Measurements from ENCODE around the gene MPZ.
A peak's percentile ranks its signal among the peaks of the same experiment; 100 is the strongest.

Gene MPZ

DNA sequence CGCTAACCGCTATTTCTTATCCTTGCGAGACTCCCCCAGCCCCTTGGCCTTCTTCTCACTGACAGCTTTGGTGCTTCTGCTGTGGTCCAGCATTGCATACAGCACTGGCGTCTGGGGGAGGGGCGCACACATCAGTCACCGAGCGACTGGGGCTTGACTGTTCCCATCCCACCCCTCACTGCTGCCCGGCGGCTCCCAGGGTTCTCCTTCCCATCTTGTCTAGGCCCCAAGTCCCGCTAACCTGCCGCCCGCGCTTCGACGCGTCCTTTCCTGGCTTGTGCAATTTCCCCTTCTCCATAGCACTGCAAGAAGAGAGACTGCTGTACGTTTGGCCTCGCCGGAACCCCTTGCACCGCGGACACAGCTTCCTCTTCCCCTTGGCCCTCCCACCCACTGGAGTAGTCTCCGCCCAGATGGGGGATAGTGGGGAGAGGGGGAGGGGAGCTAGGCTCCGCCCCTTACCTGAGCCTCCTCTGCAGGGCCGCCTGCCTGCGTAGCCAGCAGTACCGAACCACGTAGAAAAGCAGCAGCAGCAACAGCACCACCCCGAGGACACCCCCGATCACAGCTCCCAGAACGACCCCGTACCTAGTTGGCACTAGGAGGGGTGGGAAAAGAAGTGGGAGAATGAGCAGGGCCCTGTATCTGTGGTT lies 3.8 kb downstream of the MPZ start:
- H3K36me3 ChIP-seq (ENCODE audit: control insufficient read depth, insufficient read depth, low read length): no peaks in the 10 kb centered on the region
- TF ChIP-seq, protein P1, sequence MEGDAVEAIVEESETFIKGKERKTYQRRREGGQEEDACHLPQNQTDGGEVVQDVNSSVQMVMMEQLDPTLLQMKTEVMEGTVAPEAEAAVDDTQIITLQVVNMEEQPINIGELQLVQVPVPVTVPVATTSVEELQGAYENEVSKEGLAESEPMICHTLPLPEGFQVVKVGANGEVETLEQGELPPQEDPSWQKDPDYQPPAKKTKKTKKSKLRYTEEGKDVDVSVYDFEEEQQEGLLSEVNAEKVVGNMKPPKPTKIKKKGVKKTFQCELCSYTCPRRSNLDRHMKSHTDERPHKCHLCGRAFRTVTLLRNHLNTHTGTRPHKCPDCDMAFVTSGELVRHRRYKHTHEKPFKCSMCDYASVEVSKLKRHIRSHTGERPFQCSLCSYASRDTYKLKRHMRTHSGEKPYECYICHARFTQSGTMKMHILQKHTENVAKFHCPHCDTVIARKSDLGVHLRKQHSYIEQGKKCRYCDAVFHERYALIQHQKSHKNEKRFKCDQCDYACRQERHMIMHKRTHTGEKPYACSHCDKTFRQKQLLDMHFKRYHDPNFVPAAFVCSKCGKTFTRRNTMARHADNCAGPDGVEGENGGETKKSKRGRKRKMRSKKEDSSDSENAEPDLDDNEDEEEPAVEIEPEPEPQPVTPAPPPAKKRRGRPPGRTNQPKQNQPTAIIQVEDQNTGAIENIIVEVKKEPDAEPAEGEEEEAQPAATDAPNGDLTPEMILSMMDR (IDR thresholded peaks at IDR 0.05; ENCODE audit: insufficient read depth, low read length, poor library complexity, severe bottlenecking): peak; percentile 51
- DNase-seq (ENCODE audit: extremely low read depth, insufficient read length): peak; percentile 85
- H3K4me3 ChIP-seq (replicated peaks; ENCODE audit: low read depth, low read length): peak overlapping the region; percentile 93
- no peaks in the 10 kb centered on the region for H3K27me3 ChIP-seq (replicated peaks; ENCODE audit: control insufficient read depth, insufficient read depth, low read length)

- TF ChIP-seq, protein P1 (IDR thresholded peaks at IDR 0.05; ENCODE audit: insufficient read depth, low read length, poor library complexity, severe bottlenecking): no peak
- Histone ChIP-seq H3K36me3 (ENCODE audit: control insufficient read depth, insufficient read depth, low read length) (no peaks in the 10 kb centered on the region), H3K4me3 (replicated peaks; ENCODE audit: low read depth, low read length) (peak overlapping the region; percentile 93), H3K27me3 (replicated peaks; ENCODE audit: control insufficient read depth, insufficient read depth, low read length) (no peaks in the 10 kb centered on the region)
- DNase-seq (ENCODE audit: extremely low read depth, insufficient read length): no peak
Measured at GRCh38 chr1:161304927-161305866, 4.6 kb downstream of the MPZ start.

- Histone ChIP-seq H3K4me3 (replicated peaks; ENCODE audit: low read depth, low read length) (no peak overlapping the region), H3K36me3 (ENCODE audit: control insufficient read depth, insufficient read depth, low read length) (no peaks in the 10 kb centered on the region), H3K27me3 (replicated peaks; ENCODE audit: control insufficient read depth, insufficient read depth, low read length) (no peaks in the 10 kb centered on the region)
- TF ChIP-seq, protein P1 (IDR thresholded peaks at IDR 0.05; ENCODE audit: insufficient read depth, low read length, poor library complexity, severe bottlenecking): no peak
- DNase-seq (ENCODE audit: extremely low read depth, insufficient read length): no peak
Measured at GRCh38 chr1:161300478-161300877, 9.3 kb downstream of the MPZ start.

DNA sequence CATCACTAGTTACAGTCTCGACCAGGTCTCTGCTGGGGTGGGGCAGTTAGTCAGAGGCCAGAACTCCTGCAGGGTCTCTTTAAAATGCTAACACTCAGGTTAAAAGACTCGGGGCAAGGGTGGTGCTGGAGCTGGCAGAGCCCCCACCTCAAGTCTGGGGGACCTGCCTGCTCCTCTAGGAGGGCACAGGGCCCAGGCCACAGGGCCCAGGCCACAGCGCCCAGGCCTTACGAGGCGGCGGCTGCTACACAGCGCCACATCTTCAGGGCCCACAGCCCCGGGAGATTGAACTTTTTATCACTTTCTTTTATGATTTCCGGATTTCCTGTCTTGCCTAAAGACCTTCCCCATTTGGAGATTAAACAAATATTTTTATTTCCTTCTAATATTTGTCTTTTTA lies 10.4 kb downstream of the MPZ start:
- no peak for DNase-seq (ENCODE audit: extremely low read depth, insufficient read length)
- TF ChIP-seq, protein P1 (IDR thresholded peaks at IDR 0.05; ENCODE audit: insufficient read depth, low read length, poor library complexity, severe bottlenecking): no peak
- no peaks in the 10 kb centered on the region for H3K36me3 ChIP-seq (ENCODE audit: control insufficient read depth, insufficient read depth, low read length)
- no peaks in the 10 kb centered on the region for H3K27me3 ChIP-seq (replicated peaks; ENCODE audit: control insufficient read depth, insufficient read depth, low read length)
- H3K4me3 ChIP-seq (replicated peaks; ENCODE audit: low read depth, low read length): no peak overlapping the region

DNA sequence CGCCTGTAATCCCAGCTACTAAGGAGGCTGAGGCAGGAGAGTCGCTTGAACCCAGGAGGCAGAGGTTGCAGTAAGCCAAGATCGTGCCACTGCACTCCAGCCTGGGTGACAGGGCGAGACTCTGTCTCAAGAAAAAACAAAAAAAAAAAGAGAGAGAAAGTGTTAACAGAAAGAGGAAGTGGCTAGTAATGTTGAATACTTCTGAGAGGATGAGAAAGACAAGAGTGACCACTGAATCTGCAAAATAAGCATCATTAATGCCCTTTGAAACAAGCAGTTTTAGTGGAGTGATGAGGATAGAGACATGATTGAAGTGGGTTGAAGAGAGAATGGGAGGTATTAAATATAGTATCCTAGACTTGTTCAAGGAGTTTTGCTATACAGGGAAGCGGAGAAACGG lies 11.7 kb downstream of the MPZ start:
- Histone ChIP-seq H3K4me3 (replicated peaks; ENCODE audit: low read depth, low read length) (no peak overlapping the region), H3K36me3 (ENCODE audit: control insufficient read depth, insufficient read depth, low read length) (no peaks in the 10 kb centered on the region), H3K27me3 (replicated peaks; ENCODE audit: control insufficient read depth, insufficient read depth, low read length) (no peaks in the 10 kb centered on the region)
- TF ChIP-seq, protein P1 (IDR thresholded peaks at IDR 0.05; ENCODE audit: insufficient read depth, low read length, poor library complexity, severe bottlenecking): no peak
- no peak for DNase-seq (ENCODE audit: extremely low read depth, insufficient read length)
